Activated CD8-positive, alpha-beta memory T cell treated with anti-CD3 and anti-CD28 coated beads for 36 hours (primary cell): ENCODE measurements around the gene IFI27L1. TPM values are rescaled to one million over a fixed set of nuclear protein-coding genes. Genes with fewer than 3 reads are reported as not detected.

ENCODE experiments used
- CTCF ChIA-PET: fragments of 350-600 bp; sonication (Branson Sonifier 250); formaldehyde crosslinking; loops from one replicate; lab custom pipeline; 2021; ENCODE audit warnings: antibody characterized with exemption; lab: Charles Lee
- POLR2A ChIA-PET: fragments of 350-600 bp; sonication (Branson Sonifier 250); formaldehyde crosslinking; loops from one replicate; lab custom pipeline; 2021; ENCODE audit warnings: antibody characterized with exemption; lab: Charles Lee
- total RNA-seq, 2 experiments: library from RNA; stranded (reverse); gene quantifications; one replicate each; pipeline ENCODE4 v1.2.3, GENCODE V29; 2021

The IFI27L1 gene
- total RNA-seq, 2 experiments from 2014 or later = 19.3 to 21.9 TPM

- POLR2A ChIA-PET = no interaction called here
- CTCF ChIA-PET = interaction anchor here (1.6 kb wide), 1 partner anchor 136 kb away, joined by 3 read pairs; no protein-coding TSS in a partner anchor
Measured at GRCh38 chr14:94045101-94045500, 36.0 kb upstream of the IFI27L1 start.

GRCh38 chr14:94045563-94046345 is 35.4 kb upstream of the IFI27L1 start:
- ChIA-PET CTCF (interaction anchor here (1.1 to 1.6 kb wide), 2 partner anchors 9 to 135 kb away, joined by 3 read pairs; no protein-coding TSS in a partner anchor), POLR2A (no interaction called here)

DNA sequence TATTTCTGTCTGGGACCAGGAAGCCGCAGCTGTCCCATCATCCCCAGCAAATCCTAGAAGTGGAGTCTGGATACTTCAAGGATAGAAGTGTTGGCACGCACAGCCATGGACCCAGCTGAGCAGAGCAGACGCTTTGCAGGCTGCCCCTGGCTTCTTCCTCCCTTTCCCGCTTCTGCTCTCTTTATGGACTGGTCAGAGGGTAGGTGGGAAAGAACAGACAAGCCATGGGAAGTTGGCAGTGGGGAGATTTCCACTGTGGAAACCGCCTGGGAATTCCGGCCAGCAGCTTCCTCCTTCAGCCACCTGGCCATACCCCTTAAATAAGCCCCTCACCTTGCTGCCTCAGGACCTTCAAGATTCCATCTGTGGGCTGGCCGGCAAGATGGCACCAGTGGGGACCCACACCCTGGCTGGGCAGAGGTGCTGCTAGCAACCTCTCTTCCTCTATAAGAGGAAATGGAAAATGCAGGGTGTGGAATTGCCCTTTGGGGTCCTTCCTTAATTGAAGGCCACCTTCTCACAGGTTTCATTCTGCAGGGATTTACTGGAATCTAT is 34.3 kb upstream of the IFI27L1 start:
- CTCF ChIA-PET = interaction anchor here (1.1 kb wide), 1 partner anchor 10 kb away, joined by 3 read pairs; no protein-coding TSS in a partner anchor
- POLR2A ChIA-PET = no interaction called here

GRCh38 chr14:94047581-94047980 is 33.5 kb upstream of the IFI27L1 start:
- ChIA-PET POLR2A (no interaction called here), CTCF (interaction anchor here (1.6 kb wide), 1 partner anchor 11 kb away, joined by 6 read pairs; no protein-coding TSS in a partner anchor)

- CTCF ChIA-PET = interaction anchor here (0.6 to 1.6 kb wide), 3 partner anchors 12 to 88 kb away, joined by 3 to 6 read pairs (median 4); no protein-coding TSS in a partner anchor
- POLR2A ChIA-PET = no interaction called here
Measured at GRCh38 chr14:94048691-94049624, 32.2 kb upstream of the IFI27L1 start.

DNA sequence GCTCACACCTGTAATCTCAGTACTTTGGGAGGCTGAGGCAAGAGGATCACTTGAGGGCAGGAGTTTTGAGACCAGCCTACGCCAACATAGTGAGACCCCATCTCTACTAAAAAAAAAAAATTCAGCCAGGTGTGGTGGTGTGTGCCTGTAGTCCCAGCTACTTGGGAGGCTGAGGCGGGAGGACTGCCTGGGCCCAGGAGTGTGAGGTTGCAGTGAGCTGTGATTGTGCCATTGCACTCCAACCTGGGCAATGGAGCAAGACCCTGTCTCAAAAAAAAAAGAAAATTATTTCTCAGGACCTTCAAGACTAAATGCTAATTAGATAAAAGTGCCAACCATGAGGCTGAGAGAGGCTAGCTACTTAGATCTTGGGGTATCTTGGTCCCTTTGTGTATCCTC is 31.5 kb upstream of the IFI27L1 start:
- POLR2A ChIA-PET = no interaction called here

DNA sequence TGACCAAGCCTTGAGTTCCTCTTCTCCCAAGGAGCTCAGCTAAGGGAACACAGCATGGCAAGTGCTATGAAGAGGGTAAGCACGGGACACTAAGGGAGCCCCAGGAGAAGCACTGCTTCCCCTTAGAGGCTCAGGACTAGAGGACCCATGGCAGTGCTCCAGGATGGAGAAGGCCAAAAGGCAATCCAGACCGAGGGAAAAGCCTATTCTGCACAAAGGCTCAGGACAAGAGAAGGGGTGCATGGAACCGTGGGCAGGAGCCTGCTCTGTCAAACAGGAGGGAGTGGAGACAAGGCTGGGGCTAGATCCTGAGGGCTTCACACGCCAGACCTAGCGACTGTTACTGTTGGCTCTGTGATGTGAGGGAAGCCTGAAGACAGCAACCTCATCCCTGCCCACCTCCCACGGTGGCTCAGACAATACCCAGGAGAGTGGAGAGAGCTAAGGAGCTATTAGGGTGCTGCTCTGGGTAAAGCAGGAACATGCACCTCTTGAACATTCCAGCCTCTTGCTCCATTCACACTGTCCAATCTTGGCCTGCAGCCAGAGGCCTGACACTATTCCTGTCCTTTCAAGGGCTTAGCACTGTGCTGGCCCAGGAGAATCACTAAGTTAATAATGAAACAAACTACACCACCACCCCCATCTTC is 30.8 kb upstream of the IFI27L1 start:
- ChIA-PET POLR2A (no interaction called here), CTCF (interaction anchor here (0.6 to 1.3 kb wide), 2 partner anchors 12 to 255 kb away, joined by 3 read pairs; no protein-coding TSS in a partner anchor)

More for the DNA sequence above, 31.5 kb upstream of the IFI27L1 start:
- CTCF ChIA-PET = interaction anchor here (0.7 to 1.3 kb wide), 2 partner anchors 13 to 87 kb away, joined by 3 to 4 read pairs; no protein-coding TSS in a partner anchor

DNA sequence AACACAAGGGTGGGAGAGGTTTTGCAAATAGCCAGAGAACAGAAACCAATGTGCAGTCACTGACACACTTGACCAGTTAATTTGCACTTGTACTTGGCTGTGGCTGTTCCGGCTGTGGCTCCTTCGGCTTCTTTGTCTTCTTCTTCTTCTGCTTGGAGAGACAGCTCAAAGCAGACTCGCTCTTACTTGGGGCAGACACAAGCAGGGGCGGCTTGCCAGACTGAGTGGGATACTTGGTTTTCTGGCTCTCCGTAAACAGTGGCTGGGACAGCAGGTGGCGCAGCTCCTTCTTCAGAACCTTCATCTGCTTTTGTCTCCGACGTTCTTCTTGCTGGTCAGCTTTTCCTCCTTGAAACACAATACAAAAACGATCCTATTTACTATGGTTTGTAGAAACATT is 30.0 kb upstream of the IFI27L1 start:
- POLR2A ChIA-PET = no interaction called here
- CTCF ChIA-PET = interaction anchor here (1.1 kb wide), 1 partner anchor 8 kb away, joined by 4 read pairs; no protein-coding TSS in a partner anchor

DNA sequence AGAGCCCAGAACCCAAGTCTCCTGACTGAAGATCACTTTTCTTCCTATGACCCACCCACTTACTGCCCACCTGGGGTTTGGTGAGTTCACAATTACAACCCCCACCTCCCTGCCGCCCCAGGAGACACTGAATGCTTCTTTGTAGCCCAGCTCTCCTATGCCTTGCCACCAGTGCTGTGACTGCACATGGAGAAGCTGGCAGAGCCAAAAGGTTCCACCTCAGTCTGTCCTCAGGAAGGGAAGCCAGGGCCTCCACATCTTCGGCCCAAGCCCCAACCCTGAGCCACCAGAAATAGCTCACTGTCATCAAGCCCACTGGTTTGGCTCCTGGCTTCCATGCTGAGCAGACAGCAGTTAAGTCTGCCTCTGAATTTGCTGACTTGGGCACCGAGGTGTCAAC is 29.3 kb upstream of the IFI27L1 start:
- ChIA-PET POLR2A (no interaction called here), CTCF (interaction anchor here (0.6 to 1.1 kb wide), 2 partner anchors 9 to 108 kb away, joined by 3 to 4 read pairs; no protein-coding TSS in a partner anchor)

- CTCF ChIA-PET = interaction anchor here (0.6 kb wide), 1 partner anchor 109 kb away, joined by 3 read pairs; no protein-coding TSS in a partner anchor
- POLR2A ChIA-PET = no interaction called here
Measured at GRCh38 chr14:94052199-94052598, 28.9 kb upstream of the IFI27L1 start.

DNA sequence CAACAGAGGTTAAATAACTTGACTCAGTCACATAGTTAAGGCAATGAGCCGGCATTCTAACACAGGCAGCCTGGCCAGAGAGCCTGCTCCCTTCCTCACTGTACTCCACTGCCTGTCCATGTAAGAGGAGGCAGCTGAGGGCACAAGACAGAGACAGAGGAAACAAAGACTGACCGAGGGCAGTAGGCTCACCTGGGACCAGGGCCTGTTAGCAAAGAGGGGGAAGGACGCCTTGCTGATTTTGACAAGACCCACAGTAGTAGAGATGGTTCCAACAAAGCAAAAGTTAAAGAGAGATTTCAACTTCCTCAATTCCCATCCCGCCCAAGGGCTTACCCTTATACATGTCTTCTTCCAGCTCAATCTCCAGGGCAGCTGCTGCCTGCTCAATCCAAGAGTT is 28.4 kb upstream of the IFI27L1 start:
- CTCF ChIA-PET = interaction anchor here (0.6 to 1.5 kb wide), 3 partner anchors 11 to 109 kb away, joined by 3 to 4 read pairs (median 3); partner anchors contain the start of gene IFI27L2
- POLR2A ChIA-PET = no interaction called here

DNA sequence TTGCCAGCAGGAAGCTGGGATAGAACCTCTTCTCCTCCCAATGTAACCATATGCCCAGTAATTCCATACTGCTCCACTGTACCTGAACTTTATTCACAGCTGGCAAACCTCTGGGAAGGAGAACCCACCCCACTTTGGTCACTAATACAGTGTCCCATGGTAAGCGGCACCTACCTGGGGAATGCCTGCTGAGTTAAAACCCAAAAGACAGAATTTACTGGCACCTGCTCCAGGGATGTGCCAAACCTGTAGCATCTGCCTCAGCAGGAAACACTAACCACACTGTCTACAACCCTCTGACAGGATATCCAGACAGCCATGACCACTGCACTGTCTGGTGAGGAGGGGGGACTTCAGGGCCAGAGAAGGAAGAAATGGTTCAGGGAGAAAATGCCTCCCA is 26.7 kb upstream of the IFI27L1 start:
- ChIA-PET POLR2A (no interaction called here), CTCF (interaction anchor here (1.3 kb wide), 1 partner anchor 19 kb away, joined by 3 read pairs; no protein-coding TSS in a partner anchor)

DNA sequence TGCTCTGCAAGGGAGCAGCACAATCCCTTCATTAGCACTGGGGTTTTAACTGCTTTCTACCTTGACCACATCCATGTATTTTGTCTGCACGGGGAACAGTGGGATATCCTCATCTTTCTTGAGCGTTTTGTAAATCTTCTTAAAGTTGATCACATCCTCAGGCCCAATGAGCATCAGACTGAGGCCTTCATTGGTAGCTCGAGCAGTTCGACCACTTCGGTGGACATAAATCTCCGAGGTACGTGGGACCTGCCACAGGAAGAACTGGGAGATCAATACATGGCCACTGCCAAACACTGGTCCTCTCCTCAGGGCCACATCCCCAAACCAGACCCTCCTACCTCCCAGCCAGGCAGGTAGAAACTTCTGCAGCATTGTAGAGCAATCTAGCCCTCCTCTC is 26.2 kb upstream of the IFI27L1 start:
- ChIA-PET POLR2A (no interaction called here), CTCF (interaction anchor here (1.3 kb wide), 1 partner anchor 19 kb away, joined by 3 read pairs; no protein-coding TSS in a partner anchor)

DNA sequence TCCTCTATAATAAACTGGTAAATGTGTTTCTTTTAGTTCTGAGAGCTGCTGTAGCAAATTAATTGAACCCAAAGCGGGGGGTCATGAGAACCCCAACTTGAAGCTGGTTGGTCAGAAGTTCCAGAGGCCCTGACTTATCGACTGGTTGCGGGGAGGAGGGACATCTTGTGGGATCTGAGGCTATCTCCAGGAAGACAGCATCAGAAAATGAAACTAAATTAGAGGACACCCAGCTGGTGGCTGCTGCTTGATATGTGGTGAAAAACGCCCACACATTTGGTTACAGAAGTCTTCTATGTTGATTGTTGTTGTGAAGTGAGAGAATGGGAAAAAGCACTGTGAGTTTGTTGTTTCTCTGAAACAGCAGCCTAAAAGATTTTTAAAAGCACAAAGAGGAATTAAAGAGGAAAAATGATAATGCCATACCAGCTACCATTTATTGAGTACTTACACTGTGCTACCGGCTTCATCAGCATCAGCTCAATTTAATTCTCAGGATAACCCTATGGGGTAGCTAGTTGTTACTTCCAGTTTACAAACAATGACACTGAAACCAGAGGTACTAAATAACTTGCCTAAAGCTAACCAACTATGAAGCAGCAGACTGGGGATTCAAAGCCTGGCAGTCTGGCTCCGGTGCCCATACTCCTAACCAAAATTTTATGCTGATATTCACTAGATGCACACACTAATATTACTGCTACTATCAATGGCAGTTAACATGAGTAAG is 24.4 kb upstream of the IFI27L1 start:
- ChIA-PET CTCF (interaction anchor here (1.0 to 2.0 kb wide), 3 partner anchors 20 to 24 kb away, joined by 3 to 4 read pairs (median 3); partner anchors contain the start of genes DDX24 and IFI27L1), POLR2A (interaction anchor here (2.0 kb wide), 1 partner anchor 24 kb away, joined by 5 read pairs; the partner anchor contains the start of genes DDX24 and IFI27L1)

GRCh38 chr14:94058128-94058673 is 22.9 kb upstream of the IFI27L1 start:
- CTCF ChIA-PET = interaction anchor here (0.9 kb wide), 1 partner anchor 22 kb away, joined by 4 read pairs; no protein-coding TSS in a partner anchor
- POLR2A ChIA-PET = interaction anchor here (1.2 kb wide), 1 partner anchor 23 kb away, joined by 5 read pairs; the partner anchor contains the start of gene IFI27L1

GRCh38 chr14:94058674-94059138 is 22.4 kb upstream of the IFI27L1 start:
- ChIA-PET CTCF (interaction anchor here (0.9 kb wide), 1 partner anchor 22 kb away, joined by 4 read pairs; no protein-coding TSS in a partner anchor), POLR2A (interaction anchor here (1.2 kb wide), 1 partner anchor 23 kb away, joined by 5 read pairs; the partner anchor contains the start of gene IFI27L1)

DNA sequence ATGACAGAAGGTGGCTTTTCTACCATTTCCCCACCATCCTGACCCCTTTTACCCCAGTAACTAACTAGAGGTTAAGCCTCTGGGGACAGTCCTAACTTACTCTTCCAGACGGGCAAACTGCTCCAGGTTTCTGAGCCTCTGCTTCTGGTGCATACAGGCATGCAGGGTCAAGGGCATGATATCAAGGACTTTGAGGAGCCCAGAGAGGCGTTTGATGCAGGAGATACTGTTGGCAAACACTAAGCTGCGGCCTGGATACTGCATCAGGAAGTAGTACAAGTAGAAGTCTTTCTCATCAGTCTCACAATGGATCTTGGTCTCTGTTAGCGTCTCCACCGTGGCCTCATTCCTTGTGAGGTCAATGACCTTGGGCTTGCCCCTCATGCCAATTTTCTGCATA is 21.1 kb upstream of the IFI27L1 start:
- CTCF ChIA-PET = no interaction called here
- POLR2A ChIA-PET = no interaction called here
